SK-N-MC (cell line): ENCODE data around the gene PTRHD1.

ENCODE experiments used
- DNase-seq: peaks from one replicate; pipeline ENCODE4 v3.0.0-alpha.2; 2011; ENCODE audit warnings: low read depth, low spot score
- H3K27ac ChIP-seq: fragments of 200-600 bp; sonication (generic); 2 replicates; pipeline ENCODE4 v1.5.1; 2016; ENCODE audit warnings: mixed run types
- H3K36me3 ChIP-seq: fragments of 200-600 bp; sonication (generic); 2 replicates; pipeline ENCODE4 v1.6.1; 2017; ENCODE audit warnings: antibody characterized with exemption, low read length, mixed read lengths; ENCODE audit not compliant: insufficient read depth
- H3K4me3 ChIP-seq: fragments of 200-600 bp; sonication (generic); 2 replicates; pipeline ENCODE4 v1.5.1; 2016
- H3K9ac ChIP-seq: fragments of 200-600 bp; sonication (generic); 2 replicates; pipeline ENCODE4 v1.8.0; 2017; ENCODE audit warnings: mixed run types, mixed read lengths; ENCODE audit not compliant: insufficient read length
- H3K9me3 ChIP-seq: fragments of 200-600 bp; sonication (generic); 2 replicates; pipeline ENCODE4 v1.6.1; 2017; ENCODE audit warnings: low read depth, mild to moderate bottlenecking, antibody characterized with exemption, low read length, moderate library complexity, mixed read lengths
- EZH2 ChIP-seq: fragments of 200-600 bp; sonication (generic); IDR thresholded peaks from one replicate; pipeline ENCODE4 v1.6.1; 2017; ENCODE audit warnings: antibody characterized with exemption
- FOXP2 ChIP-seq: optimal IDR thresholded peaks from 2 replicates; pipeline ENCODE3; 2011; ENCODE audit warnings: mild to moderate bottlenecking, moderate library complexity; ENCODE audit not compliant: insufficient read depth; ENCODE audit errors: extremely low read length, control extremely low read depth
- POLR2AphosphoS5 ChIP-seq: IDR thresholded peaks from 2 replicates; pipeline ENCODE4 v1.6.1; 2012; ENCODE audit warnings: mild to moderate bottlenecking, low read depth, low read length, borderline replicate concordance

The PTRHD1 gene

DNA sequence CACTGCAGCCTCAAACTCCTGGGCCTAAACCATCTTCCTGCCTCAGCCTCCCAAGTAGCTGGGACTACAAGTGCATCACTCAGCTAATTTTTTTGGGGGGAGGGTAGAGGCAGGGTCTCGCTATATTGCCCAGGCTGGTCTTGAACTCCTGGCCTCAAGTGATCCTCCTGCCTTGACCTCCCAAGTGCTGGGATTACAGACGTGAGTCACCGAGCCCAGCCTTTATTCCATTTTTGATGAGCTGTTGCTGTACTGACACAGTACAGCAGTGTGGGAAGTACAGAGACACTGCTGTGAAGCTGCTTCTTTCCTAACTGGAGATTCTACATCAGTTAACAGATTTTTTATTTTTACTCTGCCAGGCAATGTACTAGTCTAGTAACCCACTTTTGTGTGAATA is 18.8 kb downstream of the PTRHD1 start:
- Histone ChIP-seq H3K9me3 (no peaks in the 10 kb centered on the region), H3K27ac (no peak overlapping the region), H3K4me3 (no peak overlapping the region), H3K36me3 (no peaks in the 10 kb centered on the region; the same call in 1 of the 2 replicates), H3K9ac (no peak overlapping the region)
- no peak for DNase-seq
- no peak for TF ChIP-seq FOXP2

DNA sequence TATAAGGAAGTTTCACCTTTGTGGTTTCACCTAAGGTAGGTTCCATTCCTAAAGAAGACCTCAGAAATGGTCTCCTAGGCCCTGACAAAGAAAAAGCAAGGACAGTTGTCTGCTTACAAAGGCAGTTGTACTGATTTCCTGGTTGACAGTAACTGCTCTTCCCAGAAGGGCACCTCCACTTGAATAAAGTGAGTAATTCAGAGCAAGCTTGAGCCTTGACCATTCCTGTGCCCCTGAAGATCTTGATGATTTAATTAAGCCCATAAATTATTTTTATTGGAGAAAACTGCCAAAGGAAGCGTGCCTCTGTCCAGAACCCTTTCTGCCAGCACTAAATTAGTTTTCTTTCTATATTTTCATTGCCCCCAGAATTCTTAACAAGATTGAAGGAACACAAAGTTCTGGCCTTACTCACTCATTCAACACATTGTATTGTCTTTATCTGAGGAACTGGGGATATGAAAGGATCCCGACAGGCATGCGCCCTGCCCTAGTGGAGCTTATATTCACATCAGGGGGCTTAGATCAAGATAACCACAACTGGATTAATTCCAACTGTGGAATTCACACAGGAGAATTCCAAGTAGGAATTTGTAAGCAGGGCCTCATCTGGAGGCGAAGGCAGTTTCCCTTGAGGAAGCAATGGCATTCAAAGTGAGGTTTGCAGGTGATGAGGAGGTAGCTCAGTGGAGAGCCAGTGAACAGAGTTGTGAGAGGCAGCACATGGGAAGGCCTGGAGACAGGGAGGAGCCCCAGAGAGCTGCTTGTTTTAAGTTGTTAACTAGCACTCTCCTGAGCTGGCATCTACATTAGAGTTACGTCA is 21.2 kb downstream of the PTRHD1 start:
- TF ChIP-seq FOXP2 (no peak), POLR2AphosphoS5 (no peak), EZH2 (no peak)
- H3K27ac ChIP-seq: 0 out of 2 replicates have a peak overlapping the region, but pooled peaks have one; percentile 11

DNA sequence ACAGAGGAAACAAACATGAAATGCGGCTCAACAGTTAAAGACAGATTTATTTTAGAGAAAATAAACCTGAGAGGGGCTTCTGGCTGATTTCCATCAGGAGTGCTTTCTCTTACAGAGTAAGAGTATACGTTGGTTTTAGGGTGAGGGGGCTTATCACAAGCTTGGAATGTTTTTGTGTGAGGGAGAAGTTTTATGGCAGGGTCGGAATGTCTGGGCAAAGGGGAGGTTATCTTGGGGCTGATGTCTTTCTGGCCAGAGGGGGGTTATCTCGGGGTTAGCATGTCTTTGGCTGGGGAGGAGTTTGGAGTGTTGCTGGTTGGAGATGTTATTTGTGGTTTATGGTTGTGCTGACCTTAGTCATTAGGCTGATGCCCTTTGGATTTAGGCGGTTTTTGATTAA is 22.1 kb downstream of the PTRHD1 start:
- Histone ChIP-seq H3K27ac (no peak overlapping the region), H3K36me3 (peaks cover 4% of the 10 kb centered on the region; the same call in 1 of the 2 replicates), H3K4me3 (no peak overlapping the region), H3K9ac (no peak overlapping the region), H3K9me3 (no peaks in the 10 kb centered on the region)
- TF ChIP-seq FOXP2 (no peak), POLR2AphosphoS5 (no peak), EZH2 (no peak)
- DNase-seq: no peak

More for the DNA sequence above, 21.2 kb downstream of the PTRHD1 start:
- Histone ChIP-seq H3K9me3 (no peaks in the 10 kb centered on the region), H3K9ac (no peak overlapping the region), H3K36me3 (peaks cover 4% of the 10 kb centered on the region; the same call in 1 of the 2 replicates), H3K4me3 (no peak overlapping the region)
- DNase-seq: no peak

DNA sequence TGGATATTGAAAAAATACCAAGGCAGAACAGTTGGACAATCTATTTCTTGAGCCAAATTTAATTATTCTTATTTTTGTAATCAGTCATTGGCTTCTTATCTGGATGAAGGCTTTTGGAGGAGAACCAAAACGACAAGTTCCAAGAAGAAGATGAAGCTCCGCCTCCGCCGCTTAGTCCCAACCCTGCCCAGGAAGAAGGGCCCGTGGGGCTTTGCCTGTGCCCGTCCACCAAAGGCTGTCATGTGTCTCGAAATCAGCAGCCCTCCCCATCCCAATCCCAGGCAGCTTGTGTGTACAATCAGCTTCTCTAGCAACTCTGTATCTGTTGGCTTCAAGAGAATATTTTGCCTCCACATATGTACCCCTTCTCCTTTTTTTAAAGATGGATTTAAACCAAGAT is 24.6 kb downstream of the PTRHD1 start:
- H3K9me3 ChIP-seq: no peaks in the 10 kb centered on the region
- no peak overlapping the region for H3K27ac ChIP-seq
- H3K4me3 ChIP-seq: no peak overlapping the region
- no peak overlapping the region for H3K9ac ChIP-seq
- no peak for TF ChIP-seq POLR2AphosphoS5
- TF ChIP-seq FOXP2: no peak
- TF ChIP-seq EZH2: no peak
- DNase-seq: no peak
- peaks cover 4% of the 10 kb centered on the region; the same call in 1 of the 2 replicates for H3K36me3 ChIP-seq

DNA sequence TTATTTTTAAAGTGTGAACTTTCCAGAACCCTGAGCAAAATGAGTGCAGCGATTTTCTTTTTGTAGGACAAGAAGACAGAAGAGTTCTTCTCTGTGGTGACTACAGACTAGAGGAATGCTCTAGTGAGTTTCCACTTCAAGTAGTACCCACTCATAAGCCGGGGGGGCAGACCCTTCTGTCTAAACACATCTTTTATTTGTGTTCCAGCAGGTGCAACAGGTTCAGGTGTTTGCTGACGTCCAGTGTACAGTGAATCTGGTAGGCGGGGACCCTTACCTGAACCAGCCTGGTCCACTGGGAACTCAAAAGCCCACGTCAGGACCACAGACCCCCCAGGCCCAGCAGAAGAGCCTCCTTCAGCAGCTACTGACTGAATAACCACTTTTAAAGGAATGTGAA is 25.2 kb downstream of the PTRHD1 start:
- Histone ChIP-seq H3K4me3 (no peak overlapping the region), H3K9me3 (no peaks in the 10 kb centered on the region), H3K27ac (no peak overlapping the region), H3K9ac (no peak overlapping the region), H3K36me3 (peaks cover 4% of the 10 kb centered on the region; the same call in 1 of the 2 replicates)
- TF ChIP-seq FOXP2 (no peak), EZH2 (no peak), POLR2AphosphoS5 (no peak)
- no peak for DNase-seq

DNA sequence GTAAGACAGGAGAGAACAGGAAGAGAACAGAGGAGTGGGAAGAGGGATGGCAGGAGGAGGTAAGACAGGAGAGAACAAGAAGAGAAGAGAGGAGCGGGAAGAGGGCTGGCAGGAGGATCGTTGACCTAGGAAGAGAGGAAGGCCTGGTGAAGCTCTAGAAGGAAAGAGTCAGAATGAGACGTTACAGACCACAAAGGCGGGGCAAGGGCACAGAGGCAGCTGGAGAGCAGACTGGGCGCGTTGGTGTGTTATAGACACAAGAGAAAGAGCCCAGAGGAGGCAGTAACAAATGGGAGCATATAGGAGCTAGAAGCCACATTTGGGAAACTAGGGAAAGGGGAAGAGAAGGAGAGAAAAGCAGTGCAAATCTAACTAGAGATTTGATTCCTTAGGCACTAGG is 26.6 kb downstream of the PTRHD1 start:
- no peak for TF ChIP-seq POLR2AphosphoS5
- Histone ChIP-seq H3K9ac (no peak overlapping the region), H3K36me3 (peaks cover 9% of the 10 kb centered on the region; the same call in 1 of the 2 replicates), H3K27ac (no peak overlapping the region), H3K4me3 (no peak overlapping the region), H3K9me3 (no peaks in the 10 kb centered on the region)
- DNase-seq: no peak

DNA sequence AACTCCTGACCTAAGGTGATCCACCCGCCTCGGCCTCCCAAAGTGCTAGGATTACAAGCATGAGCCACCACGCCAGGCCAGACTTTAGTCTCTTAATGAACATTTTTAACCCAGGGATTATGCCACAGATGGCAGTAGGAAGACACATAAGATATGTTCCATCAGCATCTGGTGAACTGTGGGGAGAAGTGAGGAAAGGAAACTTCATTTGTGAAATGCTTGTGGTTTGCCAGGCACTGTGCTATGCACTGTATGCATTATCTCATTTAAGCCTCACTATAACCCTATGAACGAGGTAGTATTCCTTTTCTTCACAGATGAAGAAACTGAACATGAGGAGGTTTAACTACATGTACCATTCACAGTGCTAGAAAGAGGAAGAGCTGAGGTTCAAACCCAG is 29.3 kb downstream of the PTRHD1 start:
- Histone ChIP-seq H3K27ac (no peak overlapping the region), H3K9me3 (no peaks in the 10 kb centered on the region), H3K9ac (no peak overlapping the region), H3K36me3 (peaks cover 9% of the 10 kb centered on the region; the same call in 1 of the 2 replicates), H3K4me3 (no peak overlapping the region)
- DNase-seq: no peak
- no peak for TF ChIP-seq EZH2
- no peak for TF ChIP-seq FOXP2
- TF ChIP-seq POLR2AphosphoS5: no peak

DNA sequence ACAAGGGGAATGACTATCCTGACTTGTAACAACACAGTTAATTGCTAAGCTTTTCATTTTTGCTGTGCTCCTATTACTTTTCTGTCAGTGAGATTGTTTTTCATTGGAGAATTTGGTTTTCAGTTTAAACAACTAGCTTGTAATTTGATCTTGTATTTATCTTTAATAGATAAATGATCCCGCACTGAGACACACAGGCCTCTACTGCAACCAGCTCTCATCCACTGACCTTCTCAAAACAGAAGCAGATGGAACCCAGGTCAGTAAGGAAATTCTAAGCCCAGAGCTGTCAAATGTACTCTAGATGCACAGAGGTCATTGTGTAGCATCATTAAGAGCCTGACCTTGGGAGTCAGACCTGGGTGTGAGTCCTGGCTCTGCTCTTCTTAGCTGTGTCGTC is 30.7 kb downstream of the PTRHD1 start:
- peaks cover 5% of the 10 kb centered on the region; the same call in 1 of the 2 replicates for H3K36me3 ChIP-seq
- no peaks in the 10 kb centered on the region for H3K9me3 ChIP-seq
- H3K27ac ChIP-seq: no peak overlapping the region
- no peak for DNase-seq
- H3K9ac ChIP-seq: no peak overlapping the region
- no peak for TF ChIP-seq EZH2
- no peak for TF ChIP-seq FOXP2
- no peak for TF ChIP-seq POLR2AphosphoS5
- H3K4me3 ChIP-seq: no peak overlapping the region
